HG03196 (cell line): Measurements from ENCODE around the gene PTCH2.
"Not testable (repeated sequence)": the region's sequence is repeated elsewhere in the genome, so short reads cannot be mapped to it uniquely, and the experiment has no call there.

Experiments
- ATAC-seq: cut with Tn5 transposase; IDR thresholded peaks from one replicate; pipeline ENCODE4 v1.9.1; 2021; ENCODE audit not compliant: unreplicated experiment

The PTCH2 gene

GRCh38 chr1:44803062-44803311 is 40.1 kb downstream of the PTCH2 start:
- ATAC-seq, result no peak

- ATAC-seq, result no peak
Observed at GRCh38 chr1:44802306-44803061, 40.6 kb downstream of the PTCH2 start.

GRCh38 chr1:44801491-44802305 is 41.4 kb downstream of the PTCH2 start:
- no peak for ATAC-seq

GRCh38 chr1:44799770-44800584 is 43.1 kb downstream of the PTCH2 start, which contains the start of gene PLK3:
PLK3 (plus strand) TSS chr1:44800377; CDS start chr1:44800464, 87 bp downstream.
- ATAC-seq, result peak; percentile 85

- no peak for ATAC-seq
Observed at GRCh38 chr1:44798481-44799365, 44.3 kb downstream of the PTCH2 start.

GRCh38 chr1:44797886-44798285 is 45.2 kb downstream of the PTCH2 start:
- ATAC-seq, result not testable (repeated sequence)

- ATAC-seq, result no peak
Observed at GRCh38 chr1:44792736-44793502, 50.1 kb downstream of the PTCH2 start.

GRCh38 chr1:44790968-44791801 is 51.9 kb downstream of the PTCH2 start:
- ATAC-seq, result no peak

GRCh38 chr1:44788120-44788860 is 54.8 kb downstream of the PTCH2 start, which contains the start of gene BEST4:
BEST4 (minus strand) TSS chr1:44788170; CDS start chr1:44787705, 465 bp downstream.
- no peak for ATAC-seq

GRCh38 chr1:44787506-44787905 is 55.5 kb downstream of the PTCH2 start:
- ATAC-seq, result no peak

- ATAC-seq, result no peak
Observed at GRCh38 chr1:44786841-44787426, 56.1 kb downstream of the PTCH2 start.

GRCh38 chr1:44786138-44786840 is 56.8 kb downstream of the PTCH2 start:
- no peak for ATAC-seq

GRCh38 chr1:44785501-44786137 is 57.4 kb downstream of the PTCH2 start:
- ATAC-seq, result no peak

- no peak for ATAC-seq
Observed at GRCh38 chr1:44785029-44785380, 58.0 kb downstream of the PTCH2 start.

GRCh38 chr1:44784094-44785028 is 58.7 kb downstream of the PTCH2 start:
- no peak for ATAC-seq

GRCh38 chr1:44783697-44784093 is 59.4 kb downstream of the PTCH2 start:
- no peak for ATAC-seq
